Measurements from ENCODE around the gene KRT8.

The KRT8 gene

GRCh38 chr12:52899338-52900035 lies 5.4 kb downstream of the KRT8 start:
- TF ChIP-seq, protein P1, sequence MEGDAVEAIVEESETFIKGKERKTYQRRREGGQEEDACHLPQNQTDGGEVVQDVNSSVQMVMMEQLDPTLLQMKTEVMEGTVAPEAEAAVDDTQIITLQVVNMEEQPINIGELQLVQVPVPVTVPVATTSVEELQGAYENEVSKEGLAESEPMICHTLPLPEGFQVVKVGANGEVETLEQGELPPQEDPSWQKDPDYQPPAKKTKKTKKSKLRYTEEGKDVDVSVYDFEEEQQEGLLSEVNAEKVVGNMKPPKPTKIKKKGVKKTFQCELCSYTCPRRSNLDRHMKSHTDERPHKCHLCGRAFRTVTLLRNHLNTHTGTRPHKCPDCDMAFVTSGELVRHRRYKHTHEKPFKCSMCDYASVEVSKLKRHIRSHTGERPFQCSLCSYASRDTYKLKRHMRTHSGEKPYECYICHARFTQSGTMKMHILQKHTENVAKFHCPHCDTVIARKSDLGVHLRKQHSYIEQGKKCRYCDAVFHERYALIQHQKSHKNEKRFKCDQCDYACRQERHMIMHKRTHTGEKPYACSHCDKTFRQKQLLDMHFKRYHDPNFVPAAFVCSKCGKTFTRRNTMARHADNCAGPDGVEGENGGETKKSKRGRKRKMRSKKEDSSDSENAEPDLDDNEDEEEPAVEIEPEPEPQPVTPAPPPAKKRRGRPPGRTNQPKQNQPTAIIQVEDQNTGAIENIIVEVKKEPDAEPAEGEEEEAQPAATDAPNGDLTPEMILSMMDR (IDR thresholded peaks at IDR 0.05; ENCODE audit: extremely low read depth, insufficient read depth, missing control alignments), result no peak
- DNase-seq (ENCODE audit: low spot score), result no peak
- in situ Hi-C loops (cut with MboI; ENCODE audit: low pct_unique_long_range_greater_than_20kb, low sequenced_read_pairs, unreplicated experiment), result no loop called here

DNA sequence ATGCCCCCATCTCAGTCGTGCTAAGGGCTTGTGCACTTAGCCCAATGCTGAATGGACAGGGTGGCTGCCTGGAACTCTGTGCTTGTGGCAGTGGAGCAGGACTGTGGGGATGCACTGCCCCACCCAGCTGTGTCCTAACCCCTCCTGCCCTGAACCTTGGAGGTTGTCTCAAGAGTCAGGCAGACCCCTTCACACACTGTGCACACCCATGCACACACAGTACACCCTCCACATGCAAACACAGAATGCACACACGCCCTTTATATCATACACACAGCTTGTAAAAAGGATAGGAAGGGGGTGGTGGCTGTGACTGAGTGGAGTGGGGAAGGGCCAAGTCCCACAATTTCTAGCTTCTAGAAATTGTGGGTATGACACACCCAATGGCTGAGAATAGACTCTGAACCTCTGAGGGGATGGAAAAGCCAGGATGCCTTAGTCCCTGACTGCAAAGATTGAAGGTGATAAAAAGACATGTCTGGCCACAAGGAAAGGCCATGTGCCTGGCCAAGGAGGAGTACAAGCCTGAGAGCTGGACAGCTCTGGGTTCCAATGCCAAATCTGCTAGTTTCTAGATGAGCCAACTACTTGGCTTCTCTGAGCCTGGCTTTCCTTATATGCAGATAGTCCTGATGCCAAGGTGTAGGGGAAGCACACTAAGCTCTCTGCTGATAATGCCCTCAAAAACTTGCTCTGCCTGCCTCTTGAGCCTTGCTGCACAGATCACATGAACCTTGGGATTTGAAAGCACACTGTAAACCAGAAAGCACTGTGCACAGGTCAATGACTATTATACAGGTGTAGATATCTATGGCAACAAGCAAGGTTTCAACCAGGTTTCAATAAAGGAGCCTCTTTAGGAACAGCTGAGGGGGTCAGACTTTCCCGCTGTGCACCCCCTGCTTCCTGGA lies 8.4 kb downstream of the KRT8 start:
- TF ChIP-seq, protein P1 (IDR thresholded peaks at IDR 0.05; ENCODE audit: extremely low read depth, insufficient read depth, missing control alignments), result no peak
- in situ Hi-C loops (cut with MboI; ENCODE audit: low pct_unique_long_range_greater_than_20kb, low sequenced_read_pairs, unreplicated experiment), result no loop called here
- no peak for DNase-seq (ENCODE audit: low spot score)

GRCh38 chr12:52895726-52896189 lies 9.1 kb downstream of the KRT8 start:
- DNase-seq (ENCODE audit: low spot score), result no peak
- TF ChIP-seq, protein P1 (IDR thresholded peaks at IDR 0.05; ENCODE audit: extremely low read depth, insufficient read depth, missing control alignments), result no peak

GRCh38 chr12:52892974-52893373 lies 11.9 kb downstream of the KRT8 start:
- in situ Hi-C loops (cut with MboI; ENCODE audit: low pct_unique_long_range_greater_than_20kb, low sequenced_read_pairs, unreplicated experiment), result no loop called here
- no peak for DNase-seq (ENCODE audit: low spot score)
- TF ChIP-seq, protein P1 (IDR thresholded peaks at IDR 0.05; ENCODE audit: extremely low read depth, insufficient read depth, missing control alignments), result no peak

More at GRCh38 chr12:52895726-52896189, 9.1 kb downstream of the KRT8 start:
- in situ Hi-C loops (cut with MboI; ENCODE audit: low pct_unique_long_range_greater_than_20kb, low sequenced_read_pairs, unreplicated experiment), result no loop called here

DNA sequence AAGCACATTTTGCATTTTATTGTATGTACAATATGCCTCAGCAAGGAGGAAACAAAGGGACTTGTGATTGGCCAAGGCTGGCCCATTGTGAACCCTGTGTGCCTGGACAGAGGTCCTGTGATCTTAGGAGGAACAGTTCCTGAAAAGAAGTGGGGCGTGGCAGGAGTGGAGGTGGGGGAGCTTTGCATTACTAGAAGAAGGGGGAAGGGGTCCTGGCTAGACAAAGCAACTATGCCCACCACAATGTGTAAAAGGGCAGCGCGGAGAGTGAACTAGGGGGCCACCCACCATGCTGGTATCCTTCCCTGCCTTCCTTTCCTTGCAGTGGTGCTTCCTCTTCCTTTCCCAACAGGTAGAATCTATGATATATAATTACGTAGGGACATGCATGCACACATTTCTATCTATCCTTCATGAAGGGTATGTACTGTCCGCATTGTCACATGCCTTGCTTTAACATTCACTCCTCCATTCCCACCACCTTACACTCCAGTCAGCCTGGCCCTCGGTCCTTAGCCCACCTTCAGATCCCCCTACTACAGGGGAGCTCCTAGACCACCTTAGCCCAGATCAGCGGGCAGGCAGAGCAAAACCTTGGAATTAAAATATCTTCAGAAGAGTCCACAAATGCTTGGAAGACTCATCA lies 12.5 kb downstream of the KRT8 start:
- in situ Hi-C loops (cut with MboI; ENCODE audit: low pct_unique_long_range_greater_than_20kb, low sequenced_read_pairs, unreplicated experiment), result no loop called here
- no peak for DNase-seq (ENCODE audit: low spot score)

DNA sequence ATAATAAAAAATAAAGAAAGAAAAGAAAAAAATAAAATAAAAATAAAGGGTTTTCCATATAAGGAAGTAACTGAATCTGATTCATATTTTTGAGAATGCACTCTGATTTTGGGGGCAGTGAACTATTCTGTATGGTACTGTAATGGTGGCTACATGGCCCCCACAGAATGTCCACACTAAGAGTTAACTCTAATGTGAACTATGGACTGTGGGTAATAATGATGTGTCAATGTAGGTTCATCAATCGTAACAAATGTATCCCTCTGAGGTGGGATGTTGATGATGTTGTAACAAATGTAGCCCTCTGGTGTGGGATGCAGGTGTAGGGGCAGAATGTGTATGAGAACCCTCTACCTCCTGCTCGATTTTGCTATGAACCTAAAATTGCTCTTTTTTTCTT lies 13.8 kb downstream of the KRT8 start:
- in situ Hi-C loops (cut with MboI; ENCODE audit: low pct_unique_long_range_greater_than_20kb, low sequenced_read_pairs, unreplicated experiment), result no loop called here
- TF ChIP-seq, protein P1 (IDR thresholded peaks at IDR 0.05; ENCODE audit: extremely low read depth, insufficient read depth, missing control alignments), result no peak
- no peak for DNase-seq (ENCODE audit: low spot score)

More for the DNA sequence above, 12.5 kb downstream of the KRT8 start:
- TF ChIP-seq, protein P1 (IDR thresholded peaks at IDR 0.05; ENCODE audit: extremely low read depth, insufficient read depth, missing control alignments), result no peak
